ENCODE measurements around the gene IFIT5.
"Not testable (repeated sequence)": the region's sequence is repeated elsewhere in the genome, so short reads cannot be mapped to it uniquely, and the experiment has no call there.

GRCh38 chr10:89409282-89409681 is 5.1 kb upstream of the IFIT5 start:
- TF ChIP-seq MAX (IDR thresholded peaks at IDR 0.05; ENCODE audit: low read depth, low read length); CTCF (IDR thresholded peaks at IDR 0.05; ENCODE audit: low read depth, low read length); POLR2A (IDR thresholded peaks at IDR 0.05; ENCODE audit: extremely low read depth, insufficient read length); MYC (IDR thresholded peaks at IDR 0.05; ENCODE audit: low read depth, low read length): not testable (repeated sequence)
